ENCODE results near the gene STIL.

- TF ChIP-seq CEBPB (IDR thresholded peaks at IDR 0.05) (no peak), YY1 (IDR thresholded peaks at IDR 0.05; ENCODE audit: low read depth) (no peak), EGR1 (IDR thresholded peaks at IDR 0.05) (no peak), MAX (IDR thresholded peaks at IDR 0.05) (no peak), TAF1 (IDR thresholded peaks at IDR 0.05; ENCODE audit: low read depth) (no peak), REST (IDR thresholded peaks at IDR 0.05; ENCODE audit: low read depth) (no peak), TEAD4 (IDR thresholded peaks at IDR 0.05) (no peak), USF1 (IDR thresholded peaks at IDR 0.05) (no peak), EP300 (IDR thresholded peaks at IDR 0.05; ENCODE audit: borderline replicate concordance) (no peak), RAD21 (IDR thresholded peaks at IDR 0.05; ENCODE audit: low read depth) (no peak), ZBTB7A (IDR thresholded peaks at IDR 0.05; ENCODE audit: low read depth) (no peak)
Observed at GRCh38 chr1:47222476-47222875, 91.5 kb downstream of the STIL start.
